Retina (tissue), 1 donor: Measurements from ENCODE around the gene EGLN3.
"Not testable (repeated sequence)": the region's sequence is repeated elsewhere in the genome, so short reads cannot be mapped to it uniquely, and the experiment has no call there.

Source experiments
- DNase-seq: peaks from one replicate; pipeline ENCODE4 v3.0.0-alpha.2; 2016

The EGLN3 gene

GRCh38 chr14:33934043-33934750, 16.7 kb downstream of the EGLN3 start:
- no peak for DNase-seq

- no peak for DNase-seq
Observed at GRCh38 chr14:33933386-33933933, 17.4 kb downstream of the EGLN3 start.

GRCh38 chr14:33932576-33933345, 18.1 kb downstream of the EGLN3 start:
- no peak for DNase-seq

DNA sequence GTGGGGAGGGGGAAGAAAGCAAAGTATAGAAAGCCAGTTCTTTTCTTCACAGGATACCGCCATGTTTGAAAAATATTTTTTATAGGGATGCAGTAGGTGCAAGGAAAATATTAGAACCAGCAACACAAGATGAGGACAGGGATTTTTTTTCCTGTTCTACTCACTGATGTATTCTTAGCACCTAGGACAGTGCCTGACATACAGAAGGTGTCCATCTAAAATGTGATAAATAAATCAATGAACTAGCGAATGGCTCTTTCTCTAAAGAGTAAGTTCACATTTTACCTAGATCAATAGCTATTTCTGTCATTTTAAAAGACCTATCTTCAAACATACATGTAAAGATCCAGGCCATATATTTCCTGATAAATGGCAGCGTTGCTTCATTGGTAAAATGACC, 18.8 kb downstream of the EGLN3 start:
- DNase-seq = no peak

DNA sequence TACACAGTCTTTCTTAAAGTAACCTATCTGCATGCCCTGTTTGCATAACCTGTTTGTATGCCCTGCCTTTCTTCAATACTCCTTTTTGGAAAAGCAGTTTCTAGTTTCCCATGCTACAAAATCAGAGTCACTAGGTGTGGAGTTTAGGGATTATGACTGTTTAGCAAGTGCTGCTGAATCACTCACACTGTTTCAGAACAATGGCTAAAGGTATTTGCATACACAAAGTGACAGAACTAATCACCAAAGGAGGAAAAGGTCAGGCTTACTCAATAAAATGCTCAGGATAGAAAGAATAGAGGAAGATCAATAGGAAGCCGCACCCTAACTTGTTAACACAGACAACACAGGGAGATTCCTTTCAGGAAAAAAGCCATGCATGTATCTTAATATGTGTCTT, 19.4 kb downstream of the EGLN3 start:
- no peak for DNase-seq

DNA sequence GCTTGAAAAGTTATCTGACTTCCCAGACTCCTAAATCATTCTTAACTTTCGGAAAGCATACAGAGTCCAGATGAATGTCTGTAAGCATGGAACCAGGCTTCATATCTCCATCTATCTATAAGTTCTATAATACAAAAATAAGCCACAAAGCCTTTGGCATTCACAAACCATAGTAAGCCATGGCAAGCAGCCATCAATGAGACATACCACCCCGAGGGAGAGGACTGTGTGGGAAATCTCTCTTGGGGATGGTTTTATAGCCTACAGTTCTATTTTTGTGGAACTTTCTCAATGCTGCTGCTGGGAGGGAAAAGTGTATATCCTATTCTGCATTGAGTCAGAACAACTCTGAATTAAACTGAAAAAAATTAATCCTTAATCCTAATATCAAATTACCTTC, 20.4 kb downstream of the EGLN3 start:
- DNase-seq = no peak

DNA sequence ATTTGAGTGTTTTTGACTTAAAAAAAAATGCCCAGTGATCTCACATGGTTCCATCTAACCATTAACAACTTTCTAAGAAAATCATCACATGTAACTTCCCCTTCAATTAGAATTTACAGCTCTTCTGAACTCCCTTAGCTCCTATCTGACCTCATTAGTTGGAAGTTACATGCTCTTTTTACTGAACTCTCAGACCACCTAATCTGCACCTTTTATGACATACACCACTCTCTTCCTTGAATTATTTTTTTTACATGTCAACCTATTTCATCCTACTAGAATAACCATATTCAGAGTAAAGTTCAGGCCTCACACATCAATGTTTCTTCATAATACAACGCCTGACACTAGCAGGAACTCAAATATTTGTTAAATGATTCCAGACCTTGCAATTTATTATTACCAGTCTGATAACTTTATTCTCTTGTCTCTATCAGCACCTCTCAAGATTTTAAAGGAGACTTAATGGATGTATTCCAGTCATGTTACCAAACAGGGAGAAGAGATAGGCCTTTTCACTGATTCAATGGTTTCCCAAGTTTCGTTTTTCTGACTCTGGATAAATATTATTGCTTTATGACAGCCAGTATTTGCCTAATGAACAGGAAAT, 21.0 kb downstream of the EGLN3 start:
- DNase-seq = no peak

DNA sequence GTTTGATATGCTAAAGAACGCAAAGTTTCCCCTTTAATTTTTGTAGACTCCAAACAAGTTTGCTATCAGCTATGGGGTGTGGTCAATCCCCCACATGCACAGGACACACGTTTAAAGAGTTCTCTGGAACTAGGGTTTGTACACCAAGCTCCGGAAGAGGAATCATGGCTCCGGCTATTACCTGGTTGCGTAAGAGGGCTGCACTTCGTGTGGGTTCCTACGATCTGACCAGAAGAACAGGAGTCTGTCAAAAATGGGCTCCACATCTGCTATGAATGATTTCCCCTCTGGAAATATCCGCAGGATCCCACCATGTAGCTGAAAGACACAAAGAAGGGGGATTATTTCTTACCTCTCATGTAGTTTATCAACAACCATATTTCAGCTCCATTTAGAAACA, 22.0 kb downstream of the EGLN3 start:
- DNase-seq = no peak

GRCh38 chr14:33927944-33928343, 22.9 kb downstream of the EGLN3 start:
- DNase-seq = no peak

GRCh38 chr14:33926967-33927366, 23.9 kb downstream of the EGLN3 start:
- DNase-seq = not testable (repeated sequence)

DNA sequence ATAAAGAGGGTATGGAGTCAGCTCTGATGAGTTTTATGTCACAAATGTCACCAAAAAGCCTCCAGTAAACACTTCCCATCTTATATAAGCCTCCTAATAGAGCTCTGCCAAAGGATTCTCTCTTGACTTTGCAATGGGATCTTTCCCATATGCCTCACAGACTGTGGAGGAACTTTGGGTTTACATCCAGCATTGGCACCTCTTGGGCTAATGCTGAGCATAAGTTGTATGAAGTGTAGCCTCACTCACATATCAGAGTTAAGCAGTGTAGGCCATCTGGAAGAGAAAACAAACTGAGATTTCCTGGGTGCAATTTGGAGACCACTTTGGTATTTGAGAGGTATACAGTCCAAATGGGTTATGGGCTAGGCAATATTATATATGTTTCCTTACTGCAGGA, 24.9 kb downstream of the EGLN3 start:
- no peak for DNase-seq

DNA sequence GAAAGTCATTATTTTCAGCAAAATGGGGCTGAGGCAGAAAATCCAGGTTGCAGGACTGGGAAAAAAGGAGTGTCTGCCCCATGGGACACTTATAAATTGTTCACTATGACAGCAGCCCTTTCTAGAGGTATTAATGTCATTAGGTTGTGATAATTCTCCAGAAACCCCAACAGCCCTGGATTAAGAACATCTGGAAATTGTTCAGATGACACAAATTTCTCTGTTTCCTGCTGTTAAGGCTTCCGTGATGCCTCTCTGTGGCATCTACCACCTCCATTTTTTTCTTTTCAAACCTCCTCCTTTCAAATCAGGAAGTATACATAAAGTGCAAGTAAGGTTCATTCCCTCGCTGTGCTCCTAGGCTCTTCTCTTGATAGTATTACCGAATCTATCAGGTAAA, 25.6 kb downstream of the EGLN3 start:
- no peak for DNase-seq

DNA sequence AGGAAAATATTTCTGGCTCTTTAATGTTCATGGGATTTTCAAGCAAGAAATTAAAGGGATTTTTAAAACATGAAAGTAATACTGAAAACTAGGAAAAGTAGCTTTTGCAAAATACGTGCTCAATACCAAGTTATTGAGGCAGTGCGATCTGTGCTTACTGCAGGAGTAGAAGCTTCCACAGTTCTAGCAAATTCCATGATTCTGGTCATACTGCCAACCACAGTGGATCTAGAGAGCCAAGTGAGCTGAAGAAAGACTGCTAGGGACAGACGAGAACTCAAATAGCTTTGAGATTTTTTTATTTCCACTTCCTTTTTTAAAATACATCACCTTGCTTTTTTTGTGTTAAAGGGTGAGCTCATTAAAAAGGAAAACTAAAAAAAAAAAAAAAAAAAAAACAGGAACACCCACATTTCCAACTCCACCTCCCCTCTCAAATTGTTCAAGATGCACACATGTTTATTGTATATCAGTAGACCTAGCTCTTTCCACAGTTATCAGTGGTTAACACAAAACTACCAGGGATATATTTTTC, 26.2 kb downstream of the EGLN3 start:
- no peak for DNase-seq

DNA sequence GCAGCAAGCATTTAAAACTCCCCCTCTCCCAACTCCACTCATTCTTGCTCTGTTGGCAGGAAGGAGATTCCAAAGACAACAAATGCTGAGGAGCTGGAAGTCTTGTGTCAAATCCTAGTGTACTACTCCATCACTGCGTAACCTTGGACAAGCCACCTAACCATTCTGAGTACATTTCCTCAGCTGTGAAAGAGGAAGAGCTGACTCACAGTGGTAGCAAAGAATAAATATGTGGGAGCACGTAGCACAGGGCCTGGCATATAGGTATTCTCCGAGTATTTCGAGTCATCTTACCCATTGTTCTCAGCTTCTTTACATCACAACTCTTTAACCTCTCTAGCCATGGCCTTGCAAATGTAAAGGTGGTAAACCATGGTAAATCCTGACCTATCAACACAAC, 28.7 kb downstream of the EGLN3 start:
- no peak for DNase-seq

- DNase-seq = no peak
Observed at GRCh38 chr14:33918256-33918655, 32.6 kb downstream of the EGLN3 start.

DNA sequence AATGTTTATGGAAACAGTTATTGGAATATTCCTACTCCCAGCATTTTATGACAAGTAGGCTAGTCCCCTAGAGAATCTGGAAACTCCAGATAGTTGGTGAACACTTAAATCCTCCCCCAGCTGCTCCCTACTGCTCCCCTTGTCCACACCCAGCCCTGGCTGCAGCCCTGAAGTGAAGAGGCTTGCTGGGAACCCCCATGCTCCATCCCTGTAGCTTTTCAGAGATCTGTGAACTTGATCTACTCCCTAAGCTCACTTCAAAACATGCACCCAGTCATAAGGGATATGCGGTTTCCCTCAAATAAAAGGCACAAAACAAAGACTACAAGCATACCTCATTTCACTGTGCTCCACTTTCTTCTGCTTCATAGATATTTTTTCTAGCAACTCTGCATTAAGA, 33.2 kb downstream of the EGLN3 start:
- no peak for DNase-seq

GRCh38 chr14:33916663-33917565, 34.0 kb downstream of the EGLN3 start:
- DNase-seq = no peak

- no peak for DNase-seq
Observed at GRCh38 chr14:33915682-33916081, 35.2 kb downstream of the EGLN3 start.

GRCh38 chr14:33914676-33915516, 36.0 kb downstream of the EGLN3 start:
- no peak for DNase-seq

DNA sequence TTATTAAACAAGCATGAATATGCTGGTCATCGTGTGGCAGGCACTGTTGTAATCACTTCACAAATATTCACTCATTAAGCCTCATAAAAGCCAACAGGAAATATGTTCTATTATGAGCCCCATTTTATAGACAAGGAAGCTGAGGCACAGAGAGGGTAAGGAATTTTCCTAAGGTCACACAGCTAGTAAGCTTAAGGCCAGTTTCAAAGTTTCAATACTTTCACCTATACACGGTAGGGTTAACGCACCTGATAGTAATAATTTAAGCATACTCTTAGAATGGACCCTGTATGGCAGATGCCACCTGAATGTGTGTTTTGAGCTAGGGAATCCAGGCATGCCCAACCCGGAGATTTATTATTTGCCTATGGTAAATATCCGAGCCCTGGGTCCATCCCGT, 39.8 kb downstream of the EGLN3 start:
- no peak for DNase-seq

GRCh38 chr14:33910435-33910834, 40.4 kb downstream of the EGLN3 start:
- DNase-seq = no peak
